Karpas-422 (cell line): Measurements from ENCODE around the gene RPS6KL1. TPM values are rescaled to one million over a fixed set of nuclear protein-coding genes. Genes with fewer than 3 reads are reported as not detected.

ENCODE experiments used
- DNase-seq: peaks from one replicate; pipeline ENCODE4 v3.0.0-alpha.2; 2015
- H2AFZ ChIP-seq: fragments of 200-600 bp; sonication (generic); 2 replicates; pipeline ENCODE4 v1.6.1; 2014; ENCODE audit warnings: antibody characterized with exemption, low read length, mixed read lengths
- H3K27ac ChIP-seq: fragments of 200-600 bp; sonication (generic); 2 replicates; pipeline ENCODE4 v1.5.1; 2014; ENCODE audit warnings: mild to moderate bottlenecking, low read length, moderate library complexity
- H3K27me3 ChIP-seq: fragments of 200-600 bp; sonication (generic); 2 replicates; pipeline ENCODE4 v1.6.1; 2014; ENCODE audit warnings: low read length, mixed read lengths
- H3K36me3 ChIP-seq: fragments of 200-600 bp; sonication (generic); 2 replicates; pipeline ENCODE4 v1.6.1; 2014; ENCODE audit warnings: low read length, mixed read lengths; ENCODE audit not compliant: insufficient read depth
- H3K4me1 ChIP-seq: fragments of 200-600 bp; sonication (generic); 2 replicates; pipeline ENCODE4 v1.6.1; 2014; ENCODE audit warnings: mild to moderate bottlenecking, low read length, mixed read lengths
- H3K4me2 ChIP-seq: fragments of 200-600 bp; sonication (generic); 2 replicates; pipeline ENCODE4 v1.6.1; 2014; ENCODE audit warnings: low read length, low read depth, mild to moderate bottlenecking; ENCODE audit not compliant: poor library complexity, severe bottlenecking
- H3K4me3 ChIP-seq: fragments of 200-600 bp; sonication (generic); 2 replicates; pipeline ENCODE4 v1.5.1; 2014; ENCODE audit warnings: mild to moderate bottlenecking, antibody characterized with exemption, low read length, mixed read lengths
- H3K79me2 ChIP-seq: fragments of 200-600 bp; sonication (generic); 2 replicates; pipeline ENCODE4 v1.6.1; 2014; ENCODE audit warnings: mild to moderate bottlenecking, low read length, mixed read lengths
- H3K9ac ChIP-seq: fragments of 200-600 bp; sonication (generic); 2 replicates; pipeline ENCODE4 v1.6.0; 2014; ENCODE audit warnings: low read length
- H3K9me2 ChIP-seq: fragments of 200-600 bp; sonication (generic), shearing (Covaris generic); replicated peaks from 2 replicates; pipeline ENCODE4 v1.6.0; 2014; ENCODE audit warnings: mild to moderate bottlenecking, low read length, moderate library complexity; ENCODE audit not compliant: insufficient read depth
- H3K9me3 ChIP-seq: fragments of 300-700, 200-600 bp; sonication (generic); 2 replicates; pipeline ENCODE4 v1.6.1; 2014; ENCODE audit warnings: low read length, mixed read lengths
- H4K20me1 ChIP-seq: fragments of 200-600 bp; sonication (generic); 2 replicates; pipeline ENCODE4 v1.6.1; 2014; ENCODE audit warnings: mild to moderate bottlenecking, antibody characterized with exemption, low read length, low read depth; ENCODE audit not compliant: insufficient read depth
- total RNA-seq: library from RNA; depleted of rRNA; stranded (reverse); fragments of >200 nt; shearing (Covaris generic); gene quantifications from 2 replicates; pipeline ENCODE4 v1.2.3, GENCODE V29; 2014; ENCODE audit warnings: low replicate concordance

Gene RPS6KL1
- total RNA-seq, 1 experiment from 2014 or later: 34.3 TPM

DNA sequence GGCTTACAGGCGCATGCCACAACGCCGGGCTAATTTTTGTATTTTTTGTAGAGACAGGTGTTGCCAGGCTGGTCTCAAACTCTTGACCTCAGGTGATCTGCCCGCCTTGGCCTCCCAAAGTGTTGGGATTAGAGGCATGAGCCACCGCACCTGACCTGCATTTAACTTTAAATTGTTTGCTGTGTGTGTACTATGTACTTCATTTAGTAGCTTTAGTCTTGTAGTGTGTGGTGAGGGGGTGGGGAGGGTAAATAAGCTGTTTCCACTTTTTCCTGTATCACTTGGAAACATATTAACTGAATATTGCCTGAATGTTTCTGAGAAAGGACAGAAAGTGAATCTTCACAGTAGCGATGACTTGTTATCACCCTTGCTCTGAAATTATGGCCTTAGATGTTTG, 32.8 kb downstream of the RPS6KL1 start:
- no peak overlapping the region for H3K4me3 ChIP-seq
- H3K9ac ChIP-seq: no peak overlapping the region
- H3K27ac ChIP-seq: no peak overlapping the region
- H3K79me2 ChIP-seq: peaks cover 50% of the 10 kb centered on the region
- no peaks in the 10 kb centered on the region for H3K9me2 ChIP-seq
- H3K4me2 ChIP-seq: no peak overlapping the region
- peaks cover 24% of the 10 kb centered on the region; the same call in 1 of the 2 replicates for H4K20me1 ChIP-seq
- peaks cover 39% of the 10 kb centered on the region for H3K4me1 ChIP-seq
- no peaks in the 10 kb centered on the region for H3K9me3 ChIP-seq
- H2AFZ ChIP-seq: no peak overlapping the region
- H3K36me3 ChIP-seq: peaks cover 72% of the 10 kb centered on the region
- DNase-seq: no peak
- H3K27me3 ChIP-seq: no peaks in the 10 kb centered on the region

DNA sequence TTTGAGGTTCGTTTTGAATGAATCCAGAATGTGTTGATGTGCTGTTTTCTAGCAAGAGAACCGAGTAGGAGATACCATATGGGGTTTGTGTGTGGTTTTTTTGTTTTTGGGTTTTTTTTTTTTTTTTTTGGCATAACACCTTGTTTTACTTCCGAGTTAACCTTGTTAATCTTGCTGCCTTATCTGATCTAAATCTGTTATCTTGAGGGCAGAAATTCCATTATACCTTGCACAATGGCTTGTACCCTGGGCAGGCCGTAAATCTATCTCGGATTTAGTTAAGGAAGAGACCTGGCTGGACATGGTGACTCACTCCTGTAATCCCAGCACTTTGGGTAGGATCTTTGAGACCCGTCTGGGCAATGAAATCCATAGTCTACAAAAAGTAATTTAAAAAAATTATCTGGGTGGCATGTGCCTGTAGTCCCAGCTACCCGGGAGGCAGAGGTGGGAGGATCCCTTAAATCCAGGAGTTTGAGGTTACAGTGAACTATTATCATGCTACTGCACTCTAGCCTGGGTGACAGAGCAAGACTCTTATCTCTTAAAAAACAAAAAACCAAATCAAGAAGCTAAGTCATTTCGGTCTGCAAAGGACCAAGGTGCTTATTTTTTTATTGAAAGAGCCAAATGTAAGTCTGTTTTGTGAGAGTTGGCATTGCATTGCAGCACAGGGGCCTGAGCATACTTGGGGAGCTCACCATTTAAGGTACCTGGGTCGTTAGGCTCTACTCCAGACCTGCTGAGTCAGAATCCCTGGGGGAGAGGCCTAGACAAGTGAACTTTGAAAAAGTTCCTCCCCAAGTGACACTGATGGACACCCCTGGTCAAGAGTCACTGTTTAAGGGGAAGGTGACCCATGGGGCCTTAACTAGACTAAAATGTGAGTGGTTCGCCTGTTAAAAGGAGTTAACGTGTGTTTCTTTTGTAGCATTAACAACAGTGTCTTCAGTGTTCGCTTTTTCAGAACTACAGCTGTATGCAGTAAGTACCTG, 34.6 kb downstream of the RPS6KL1 start:
- no peak overlapping the region for H3K4me2 ChIP-seq
- H3K27ac ChIP-seq: no peak overlapping the region

DNA sequence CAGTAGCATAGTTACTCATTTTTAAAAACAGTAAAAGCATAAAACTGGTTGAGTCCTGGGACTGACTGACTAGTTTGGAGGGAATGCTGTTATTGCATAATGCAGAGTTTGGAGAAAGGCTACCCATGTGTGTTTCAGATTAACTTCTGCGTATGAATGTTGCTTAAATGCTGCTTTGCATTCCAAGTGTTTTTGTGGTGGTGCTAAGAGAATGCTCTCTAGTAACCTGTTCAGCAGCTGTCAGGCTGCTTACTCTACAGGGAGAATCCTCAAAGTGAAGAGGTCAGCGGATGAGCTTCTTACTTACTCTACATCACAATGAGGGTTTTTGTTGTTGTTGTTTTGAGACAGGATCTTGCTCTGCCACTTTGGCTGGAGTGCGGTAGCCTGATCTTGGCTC, 37.1 kb downstream of the RPS6KL1 start:
- Histone ChIP-seq H4K20me1 (peaks cover 48% of the 10 kb centered on the region), H3K4me2 (no peak overlapping the region)

More for the DNA sequence above, 34.6 kb downstream of the RPS6KL1 start:
- Histone ChIP-seq H3K9ac (no peak overlapping the region), H3K9me2 (no peaks in the 10 kb centered on the region), H2AFZ (no peak overlapping the region), H4K20me1 (peaks cover 40% of the 10 kb centered on the region), H3K36me3 (peaks cover 67% of the 10 kb centered on the region), H3K27me3 (no peaks in the 10 kb centered on the region), H3K9me3 (no peaks in the 10 kb centered on the region), H3K4me3 (no peak overlapping the region), H3K79me2 (peaks cover 62% of the 10 kb centered on the region), H3K4me1 (peaks cover 53% of the 10 kb centered on the region)
- DNase-seq: no peak

DNA sequence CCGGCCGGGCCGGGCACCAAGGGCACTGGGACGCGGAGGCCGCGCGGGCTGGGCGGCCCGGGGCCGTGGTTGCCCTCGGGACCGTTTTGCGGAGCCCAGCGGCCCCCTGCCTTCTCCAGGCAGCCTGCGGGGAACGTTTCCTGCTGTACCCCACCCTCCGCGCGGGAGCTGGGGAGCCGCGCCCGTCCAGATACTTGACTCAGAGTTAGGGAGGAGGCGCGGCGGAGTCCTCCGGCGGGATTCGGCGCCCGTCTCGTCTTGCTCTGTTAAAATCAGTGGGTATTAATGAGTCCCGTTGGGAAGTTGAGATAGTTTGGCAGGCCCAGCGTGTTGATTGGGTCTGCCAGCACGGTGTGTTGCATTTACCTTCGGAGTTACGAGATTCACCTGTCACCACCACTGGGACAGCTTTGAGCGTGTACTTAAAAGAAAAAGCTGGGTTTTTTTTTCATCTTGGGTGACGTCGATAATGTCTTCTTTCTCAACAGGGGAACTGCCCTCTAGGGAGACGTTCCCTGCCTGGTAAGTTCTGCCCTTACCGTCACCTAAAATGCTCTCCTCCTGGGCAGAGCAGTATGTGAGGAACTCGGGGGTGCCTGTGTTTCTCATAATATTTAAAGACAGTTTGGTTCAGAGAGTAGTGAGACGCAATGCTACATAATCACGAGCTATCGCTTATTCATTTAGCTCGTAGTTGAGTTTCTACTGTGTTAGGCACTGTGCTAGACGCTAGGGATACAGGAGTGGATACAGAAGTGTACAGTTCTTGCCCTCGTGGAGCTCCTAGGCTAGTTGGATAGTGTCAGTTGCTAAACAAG, 40.7 kb downstream of the RPS6KL1 start:
- no peaks in the 10 kb centered on the region for H3K27me3 ChIP-seq
- peak overlapping the region; percentile 94 for H3K4me3 ChIP-seq
- no peak overlapping the region for H2AFZ ChIP-seq
- H3K9me3 ChIP-seq: no peaks in the 10 kb centered on the region
- peak overlapping the region; percentile 99 for H3K4me2 ChIP-seq
- H3K27ac ChIP-seq: peak overlapping the region; percentile 75
- H3K9me2 ChIP-seq: no peaks in the 10 kb centered on the region
- H3K4me1 ChIP-seq: peaks cover 76% of the 10 kb centered on the region
- H3K9ac ChIP-seq: peak overlapping the region; percentile 87
- H3K79me2 ChIP-seq: peaks cover 56% of the 10 kb centered on the region
- DNase-seq: peak; percentile 84
- H3K36me3 ChIP-seq: peaks cover 24% of the 10 kb centered on the region; the same call in 1 of the 2 replicates
- H4K20me1 ChIP-seq: peaks cover 38% of the 10 kb centered on the region

More for the DNA sequence above, 37.1 kb downstream of the RPS6KL1 start:
- H3K36me3 ChIP-seq: peaks cover 46% of the 10 kb centered on the region
- no peaks in the 10 kb centered on the region for H3K27me3 ChIP-seq
- no peak for DNase-seq
- H2AFZ ChIP-seq: no peak overlapping the region
- peaks cover 78% of the 10 kb centered on the region for H3K79me2 ChIP-seq
- H3K4me1 ChIP-seq: peaks cover 44% of the 10 kb centered on the region
- H3K9ac ChIP-seq: no peak overlapping the region
- no peaks in the 10 kb centered on the region for H3K9me3 ChIP-seq
- H3K4me3 ChIP-seq: no peak overlapping the region
- H3K27ac ChIP-seq: no peak overlapping the region
- H3K9me2 ChIP-seq: no peaks in the 10 kb centered on the region

DNA sequence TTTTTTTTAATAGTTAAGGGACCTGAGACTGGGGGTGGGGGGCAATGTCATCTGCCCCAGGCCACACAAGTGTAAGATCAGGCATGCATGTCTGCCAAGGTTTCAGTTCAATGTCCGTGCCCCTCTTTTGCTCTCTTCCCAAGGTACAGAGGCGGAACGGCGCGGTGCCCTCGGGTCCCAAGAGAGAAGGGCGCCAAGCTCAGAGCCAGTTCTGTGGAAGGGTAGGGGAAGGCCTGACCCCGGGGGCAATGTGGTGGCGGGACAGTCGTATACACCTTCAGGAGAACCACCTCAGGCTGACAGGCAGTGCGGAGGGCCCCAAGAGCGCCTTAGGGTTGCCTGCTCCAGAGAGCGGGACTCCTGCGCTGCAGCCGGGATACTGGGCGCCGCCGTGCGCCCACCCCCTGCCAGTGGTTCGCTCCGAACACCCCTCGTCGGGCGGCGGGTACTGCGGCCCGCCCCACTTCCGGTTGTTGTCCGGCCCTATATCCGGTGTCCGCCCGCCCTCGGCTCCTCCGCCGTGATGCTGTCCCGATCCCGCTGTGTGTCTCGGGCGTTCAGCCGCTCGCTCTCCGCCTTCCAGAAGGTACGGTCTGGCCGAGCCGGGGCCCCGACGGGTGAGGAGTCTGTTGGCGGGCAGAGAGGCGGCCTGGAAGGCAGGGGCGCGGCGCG, 41.5 kb downstream of the RPS6KL1 start, which contains the start of gene DLST:
Gene DLST, plus strand, starts transcription at position 486 of the 672 bp plus-strand sequence. Its CDS starts 38 bp downstream, at position 524.
- H3K79me2 ChIP-seq: peaks cover 49% of the 10 kb centered on the region
- peak within 1 kb of the TSS; percentile 87 for H3K9ac ChIP-seq
- H3K4me2 ChIP-seq: peak within 1 kb of the TSS; percentile 99
- peak within 1 kb of the TSS; percentile 94 for H3K4me3 ChIP-seq
- peaks cover 38% of the 10 kb centered on the region for H4K20me1 ChIP-seq
- H3K27ac ChIP-seq: peak within 1 kb of the TSS; percentile 75
- H3K9me2 ChIP-seq: no peaks in the 10 kb centered on the region
- H2AFZ ChIP-seq: peak within 1 kb of the TSS; percentile 70
- peak; percentile 98 for DNase-seq
- peaks cover 24% of the 10 kb centered on the region; the same call in 1 of the 2 replicates for H3K36me3 ChIP-seq
- peaks cover 81% of the 10 kb centered on the region for H3K4me1 ChIP-seq
- H3K27me3 ChIP-seq: no peaks in the 10 kb centered on the region
- H3K9me3 ChIP-seq: no peaks in the 10 kb centered on the region

DNA sequence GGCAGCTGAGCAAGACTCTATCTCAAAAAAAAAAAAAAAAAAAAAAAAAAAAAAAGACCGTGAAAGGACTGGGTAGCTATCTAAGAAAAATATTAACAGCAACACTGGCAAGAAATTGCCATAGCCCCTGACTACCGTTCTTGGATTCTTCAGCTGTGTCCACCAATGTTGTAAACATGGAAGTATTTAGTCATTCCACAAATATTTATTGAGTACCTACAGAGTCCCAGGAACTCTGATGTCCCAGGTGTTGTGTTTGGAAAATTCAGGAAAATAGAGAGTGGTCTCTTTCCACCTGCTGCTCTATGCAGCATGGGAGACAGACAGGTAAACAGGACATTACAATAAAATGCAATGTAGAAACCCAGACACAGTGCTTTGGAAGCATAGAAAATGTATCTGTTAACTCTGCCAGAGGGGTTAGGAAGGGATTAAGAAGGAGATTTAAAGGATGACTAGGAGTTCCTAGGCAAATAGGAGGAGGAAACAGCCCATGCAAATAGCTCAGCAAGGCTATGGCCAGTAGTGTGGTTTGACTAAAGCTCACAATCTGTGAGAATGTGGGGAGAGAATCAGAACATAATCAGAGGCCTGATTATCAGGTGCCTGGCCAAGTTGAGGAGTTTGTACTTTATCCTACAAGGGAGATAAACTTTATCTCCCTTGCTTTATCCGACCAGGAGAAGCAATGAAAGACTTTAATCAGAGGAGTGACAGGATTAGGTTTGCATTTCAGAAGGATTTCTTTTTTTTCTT, 43.5 kb downstream of the RPS6KL1 start:
- peak overlapping the region; percentile 29; the same call in 1 of the 2 replicates for H3K4me3 ChIP-seq
- peaks cover 29% of the 10 kb centered on the region for H3K79me2 ChIP-seq
- DNase-seq: peak; percentile 69
- peak overlapping the region; percentile 75 for H3K27ac ChIP-seq
- H3K9me3 ChIP-seq: no peaks in the 10 kb centered on the region
- peaks cover 78% of the 10 kb centered on the region for H3K4me1 ChIP-seq
- peaks cover 12% of the 10 kb centered on the region; the same call in 1 of the 2 replicates for H3K36me3 ChIP-seq
- H3K9me2 ChIP-seq: no peaks in the 10 kb centered on the region
- peak overlapping the region; percentile 50 for H3K9ac ChIP-seq
- peak overlapping the region; percentile 66 for H2AFZ ChIP-seq
- no peaks in the 10 kb centered on the region for H3K27me3 ChIP-seq
- peak overlapping the region; percentile 44 for H3K4me2 ChIP-seq
- peaks cover 21% of the 10 kb centered on the region for H4K20me1 ChIP-seq
